NB4 (cell line): ENCODE data around the gene SCIN.

ENCODE experiments used
- MAX ChIP-seq: IDR thresholded peaks from 2 replicates; pipeline ENCODE4 v1.6.1; 2011; ENCODE audit warnings: low read depth, low read length
- MYC ChIP-seq: IDR thresholded peaks from 2 replicates; pipeline ENCODE4 v1.6.1; 2011; ENCODE audit warnings: low read depth, low read length
- POLR2A ChIP-seq: IDR thresholded peaks from 2 replicates; pipeline ENCODE4 v1.6.1; 2011; ENCODE audit warnings: mild to moderate bottlenecking; ENCODE audit not compliant: insufficient read length; ENCODE audit errors: extremely low read depth
- TF ChIP-seq, protein P1 (sequence below): IDR thresholded peaks from one replicate; pipeline ENCODE4 v1.5.1; 2012; ENCODE audit warnings: low read depth, low read length

GRCh38 chr7:12550956-12551355 is 19.6 kb upstream of the SCIN start:
- TF ChIP-seq, protein P1, sequence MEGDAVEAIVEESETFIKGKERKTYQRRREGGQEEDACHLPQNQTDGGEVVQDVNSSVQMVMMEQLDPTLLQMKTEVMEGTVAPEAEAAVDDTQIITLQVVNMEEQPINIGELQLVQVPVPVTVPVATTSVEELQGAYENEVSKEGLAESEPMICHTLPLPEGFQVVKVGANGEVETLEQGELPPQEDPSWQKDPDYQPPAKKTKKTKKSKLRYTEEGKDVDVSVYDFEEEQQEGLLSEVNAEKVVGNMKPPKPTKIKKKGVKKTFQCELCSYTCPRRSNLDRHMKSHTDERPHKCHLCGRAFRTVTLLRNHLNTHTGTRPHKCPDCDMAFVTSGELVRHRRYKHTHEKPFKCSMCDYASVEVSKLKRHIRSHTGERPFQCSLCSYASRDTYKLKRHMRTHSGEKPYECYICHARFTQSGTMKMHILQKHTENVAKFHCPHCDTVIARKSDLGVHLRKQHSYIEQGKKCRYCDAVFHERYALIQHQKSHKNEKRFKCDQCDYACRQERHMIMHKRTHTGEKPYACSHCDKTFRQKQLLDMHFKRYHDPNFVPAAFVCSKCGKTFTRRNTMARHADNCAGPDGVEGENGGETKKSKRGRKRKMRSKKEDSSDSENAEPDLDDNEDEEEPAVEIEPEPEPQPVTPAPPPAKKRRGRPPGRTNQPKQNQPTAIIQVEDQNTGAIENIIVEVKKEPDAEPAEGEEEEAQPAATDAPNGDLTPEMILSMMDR = no peak
- TF ChIP-seq POLR2A = no peak
- TF ChIP-seq MYC = no peak
- TF ChIP-seq MAX = no peak
